Right ventricle myocardium superior (tissue), 1 donor: ENCODE measurements around the gene GMPR2. TPM values are rescaled to one million over a fixed set of nuclear protein-coding genes. Genes with fewer than 3 reads are reported as not detected.

Experiments
- ATAC-seq: fragments of 200-7000 bp; cut with Tn5 transposase; one replicate; pipeline ENCODE4 v1.9.1; 2020; ENCODE audit warnings: mild to moderate bottlenecking; ENCODE audit not compliant: poor library complexity
- DNase-seq: peaks from one replicate; pipeline ENCODE4 v3.0.0-alpha.2; 2020
- intact Hi-C: fragments of 100-400 bp; cut with DNase I; formaldehyde crosslinking; loops from one replicate; pipeline ENCODE4 v1.11.2; 2022
- long read RNA-seq: library from polyadenylated mRNA; unstranded; transcript quantifications from one replicate; pipeline ENCODE4 v2.0.0, GENCODE V29; 2021
- total RNA-seq: library from RNA; stranded (reverse); fragmentation: NEBNext Ultra II Directional; extraction: Animal tissue kit (Norgen Biotek cat#: 25700); gene quantifications from one replicate; pipeline ENCODE4 v1.2.1, GENCODE V29; 2021
- donor health status: DM: no; HTN: yes; CAD: no; lungs with severe emphysema.

Gene GMPR2
- 26.2 TPM for total RNA-seq
- long read RNA-seq, transcript GMPR2-203 (10 exons, 1,652 nt), result minor isoform, 8 of 43 reads
- long read RNA-seq, transcript GMPR2-223 (10 exons, 1,893 nt), result major isoform, 12 of 43 reads
- long read RNA-seq, partial matches to known transcripts, result 3 of 43 reads
- long read RNA-seq, other reads (novel, unspliced or antisense), result 16 of 43 reads

GRCh38 chr14:24232645-24233537, at the start of gene GMPR2:
GMPR2 (plus strand) TSS chr14:24232929; CDS start chr14:24233254, 325 bp downstream.
- DNase-seq, result peak; percentile 87
- intact Hi-C loops, result no loop called here
- ATAC-seq, result peak; percentile 81

GRCh38 chr14:24183014-24183481, 49.7 kb upstream of the GMPR2 start:
- DNase-seq, result no peak
- ATAC-seq, result no peak
- intact Hi-C loops, result no loop called here

- DNase-seq (no peak), ATAC-seq (no peak)
- intact Hi-C loops, result no loop called here
These were observed 48.4 kb upstream of the GMPR2 start for GRCh38 chr14:24184104-24184970.

GRCh38 chr14:24185026-24185425, 47.7 kb upstream of the GMPR2 start:
- DNase-seq (no peak), ATAC-seq (no peak)
- intact Hi-C loops, result no loop called here

DNA sequence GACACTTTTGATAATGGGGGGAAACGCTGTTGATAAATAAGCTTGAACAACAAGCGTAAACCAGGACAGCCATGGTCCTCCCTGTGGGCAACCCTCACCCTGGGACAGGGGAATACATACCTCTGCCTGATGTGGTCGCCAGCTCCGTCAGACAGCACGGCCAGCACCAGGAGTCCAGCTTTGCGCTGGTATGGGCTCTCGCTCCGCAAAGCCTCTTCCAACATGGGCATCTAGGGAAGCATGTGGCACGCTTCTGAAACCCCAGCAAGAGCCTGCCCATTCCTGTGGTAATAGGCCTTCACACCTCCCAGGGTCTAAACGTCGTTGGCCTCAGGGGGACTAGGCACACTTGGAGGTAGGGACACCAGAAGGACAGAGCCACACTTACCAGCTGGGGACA, 47.0 kb upstream of the GMPR2 start:
- intact Hi-C loops, result no loop called here
- DNase-seq (no peak), ATAC-seq (no peak)

DNA sequence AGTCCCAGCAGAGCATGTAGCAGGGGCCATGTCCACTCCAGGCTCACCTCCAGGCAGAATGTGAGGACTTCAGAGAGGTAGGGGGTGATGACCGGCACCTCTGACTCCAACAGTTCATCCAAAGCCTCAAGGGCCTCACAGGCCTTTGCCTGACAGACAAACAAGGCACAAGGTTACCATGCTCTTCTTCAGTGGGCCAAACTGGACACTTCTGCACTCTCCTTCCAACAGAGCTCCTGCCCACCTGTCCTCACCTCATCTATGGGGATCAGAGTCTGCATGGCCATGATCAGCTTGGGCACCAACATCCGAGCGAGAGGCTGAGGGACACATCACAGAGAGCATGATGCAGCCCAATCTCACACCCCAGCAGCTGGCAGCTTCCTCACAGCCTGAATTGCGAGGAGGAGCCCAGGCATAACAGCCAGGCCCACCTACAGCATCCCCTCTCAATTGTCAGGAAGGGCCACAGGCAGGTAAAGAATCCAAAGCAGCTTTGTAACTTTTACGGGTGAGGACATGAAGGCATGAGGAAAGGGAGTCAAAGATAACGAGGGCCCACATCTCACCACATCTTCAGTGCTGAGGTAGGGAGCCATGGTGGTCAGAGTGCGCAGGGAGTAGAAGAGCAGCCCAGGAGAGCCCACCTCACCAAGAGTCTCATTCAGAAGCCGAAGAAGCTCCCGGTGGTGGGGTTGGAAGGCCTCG, 45.7 kb upstream of the GMPR2 start:
- DNase-seq (no peak), ATAC-seq (no peak)
- intact Hi-C loops, result no loop called here

- ATAC-seq (no peak), DNase-seq (no peak)
- intact Hi-C loops, result no loop called here
These were observed 45.2 kb upstream of the GMPR2 start for GRCh38 chr14:24187539-24187915.

DNA sequence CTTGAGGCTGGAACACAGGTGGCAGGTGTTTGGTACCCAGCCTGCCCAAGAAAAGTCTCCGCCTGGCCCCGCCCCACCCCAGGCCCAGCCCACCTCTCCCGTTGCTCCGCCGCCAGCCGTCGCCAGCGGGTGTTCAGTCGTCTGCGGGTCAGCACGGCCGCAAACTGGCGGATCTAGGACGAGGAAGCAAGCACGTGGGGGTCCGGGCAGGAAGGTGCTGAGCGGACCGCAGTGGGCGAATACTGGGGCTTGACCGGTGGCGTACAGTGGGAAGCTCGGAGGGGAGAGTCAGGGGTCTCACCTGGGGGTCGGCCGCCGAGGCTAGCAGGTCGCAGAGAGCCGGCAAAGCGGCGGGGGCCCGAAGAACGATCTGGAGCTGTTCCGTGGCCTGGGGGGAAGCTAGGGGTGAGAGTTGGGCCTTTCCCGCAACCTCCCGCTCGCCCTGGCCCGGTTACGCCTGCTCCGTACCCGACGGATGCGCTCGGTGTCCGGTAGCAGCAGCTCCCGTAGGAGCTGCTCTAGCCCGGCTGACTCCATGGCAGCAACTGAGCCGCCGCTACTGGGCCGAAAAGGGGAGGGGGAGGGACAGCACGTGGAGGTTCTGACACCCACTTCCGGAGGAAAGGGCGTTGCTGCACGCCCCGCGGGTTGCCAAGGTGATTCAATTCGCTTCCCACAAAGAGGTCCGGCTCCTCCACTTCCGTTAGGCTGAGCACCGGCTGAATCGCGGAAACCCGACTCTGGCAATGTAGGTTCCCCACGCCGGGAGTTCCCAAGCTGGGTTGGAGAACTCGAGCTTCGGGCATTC, 44.3 kb upstream of the GMPR2 start, which contains the start of gene IPO4:
Gene IPO4 (minus strand): TSS at position 566 of the 808 bp plus-strand sequence. CDS start 29 bp downstream, at position 537.
- DNase-seq, result peak; percentile 95
- intact Hi-C loops, result no loop called here
- ATAC-seq, result peak; percentile 97

DNA sequence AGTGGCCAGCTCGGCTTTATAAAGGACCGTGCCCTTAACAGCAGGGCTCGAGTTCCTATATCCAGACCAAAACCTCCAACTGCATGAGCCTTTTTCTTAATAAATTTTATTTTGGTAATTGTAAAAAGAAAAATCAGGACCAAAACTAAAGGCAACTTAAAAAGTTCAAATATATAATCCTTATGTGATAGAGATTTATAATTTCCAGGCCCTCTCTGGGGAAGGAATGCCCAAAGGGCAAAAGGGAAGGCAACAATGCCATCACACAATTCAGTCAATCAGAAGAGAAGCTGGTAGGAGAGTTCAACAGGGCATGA, 43.7 kb upstream of the GMPR2 start:
- ATAC-seq (no peak), DNase-seq (no peak)
- intact Hi-C loops, result no loop called here

- intact Hi-C loops, result no loop called here
- DNase-seq, result no peak
- no peak for ATAC-seq
These were observed 43.3 kb upstream of the GMPR2 start for GRCh38 chr14:24189460-24189859.

DNA sequence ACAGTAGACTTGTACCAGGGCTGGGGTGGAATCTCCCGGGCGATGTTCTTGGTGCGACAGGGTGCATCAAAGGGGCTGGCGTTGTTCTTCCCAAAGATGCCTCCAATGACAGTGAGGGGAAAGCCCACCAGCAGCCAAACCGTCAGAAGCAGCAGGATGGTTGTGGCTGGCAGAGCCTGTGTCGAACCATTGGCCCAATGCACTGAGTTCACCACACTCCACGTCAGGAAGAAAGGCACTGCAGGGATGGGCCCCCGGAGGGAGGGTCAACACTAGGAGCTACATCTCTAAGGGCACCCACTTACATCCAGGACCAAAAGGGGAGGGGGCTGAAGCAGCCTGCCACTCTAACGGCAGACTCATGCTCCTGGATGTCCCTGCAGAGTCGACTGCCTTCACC, 42.3 kb upstream of the GMPR2 start:
- intact Hi-C loops, result no loop called here
- no peak for DNase-seq
- ATAC-seq, result no peak

DNA sequence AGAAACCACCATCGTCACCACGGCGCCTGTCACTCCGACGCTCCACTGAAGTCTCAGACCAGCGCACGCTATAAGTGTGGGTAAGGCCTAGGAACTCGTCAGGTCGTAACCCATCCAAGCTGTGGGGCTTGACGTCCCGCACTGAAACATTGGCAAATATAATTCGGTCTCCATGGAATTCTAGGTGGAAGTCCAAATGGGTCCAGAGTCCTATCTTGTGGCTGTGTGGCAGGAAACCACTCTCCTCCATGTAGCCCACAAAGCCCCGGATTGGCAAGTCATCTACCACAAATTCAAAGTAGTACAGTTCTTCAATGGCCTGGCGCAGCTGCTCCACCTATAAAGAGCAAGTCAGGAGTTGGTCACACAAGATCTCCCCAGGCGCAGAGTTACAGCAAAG, 39.8 kb upstream of the GMPR2 start:
- intact Hi-C loops, result no loop called here
- ATAC-seq (no peak), DNase-seq (no peak)

- intact Hi-C loops, result no loop called here
- no peak for DNase-seq
- ATAC-seq, result no peak
These were observed 38.4 kb upstream of the GMPR2 start for GRCh38 chr14:24194186-24194872.

DNA sequence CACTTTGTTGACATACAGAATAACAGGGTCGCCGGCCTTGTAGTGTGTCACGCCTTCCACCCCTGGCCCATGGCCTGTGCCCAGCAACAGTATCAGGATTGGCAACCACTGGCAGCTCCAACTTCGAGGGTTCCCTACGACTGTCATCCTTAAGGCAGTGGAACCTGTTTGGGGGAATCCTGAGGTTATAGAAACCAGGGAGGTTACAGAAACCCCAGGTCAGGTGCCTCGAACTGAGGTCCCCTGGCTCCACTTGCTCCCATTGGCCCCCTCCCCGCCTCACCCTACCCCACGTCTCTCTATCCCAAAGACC, 37.9 kb upstream of the GMPR2 start:
- intact Hi-C loops, result no loop called here
- DNase-seq, result no peak
- no peak for ATAC-seq

- intact Hi-C loops, result no loop called here
- DNase-seq, result peak; percentile 94
- ATAC-seq, result peak; percentile 98
These were observed 37.3 kb upstream of the GMPR2 start, which contains the start of gene TM9SF1 for GRCh38 chr14:24195186-24196070. TM9SF1 (minus strand) TSS chr14:24195441; CDS start chr14:24195019, 422 bp downstream.
